ENCODE measurements around the gene MTMR6.
A peak's percentile ranks its signal among the peaks of the same experiment; 100 is the strongest.

The MTMR6 gene

DNA sequence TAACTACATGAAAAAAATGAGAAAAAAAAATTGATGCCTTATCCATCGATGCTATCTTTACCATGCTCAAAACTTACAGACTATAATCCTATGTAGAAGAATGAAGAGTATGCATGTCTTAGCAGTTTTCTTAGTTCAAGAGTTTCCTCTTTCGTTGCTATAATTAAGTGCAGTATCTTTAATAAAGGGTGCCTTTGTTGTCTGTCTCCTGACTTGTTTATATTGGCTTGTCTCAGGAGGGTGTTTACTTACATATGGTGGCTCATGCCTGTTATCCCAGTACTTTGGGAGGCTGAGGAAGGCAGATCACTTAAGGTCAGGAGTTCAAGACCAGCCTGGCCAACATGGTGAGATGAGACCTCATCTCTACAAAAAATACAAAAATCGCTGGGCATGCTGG, 44.3 kb downstream of the MTMR6 start:
- DNase-seq (ENCODE audit: low read depth): no peak
- TF ChIP-seq, protein P1, sequence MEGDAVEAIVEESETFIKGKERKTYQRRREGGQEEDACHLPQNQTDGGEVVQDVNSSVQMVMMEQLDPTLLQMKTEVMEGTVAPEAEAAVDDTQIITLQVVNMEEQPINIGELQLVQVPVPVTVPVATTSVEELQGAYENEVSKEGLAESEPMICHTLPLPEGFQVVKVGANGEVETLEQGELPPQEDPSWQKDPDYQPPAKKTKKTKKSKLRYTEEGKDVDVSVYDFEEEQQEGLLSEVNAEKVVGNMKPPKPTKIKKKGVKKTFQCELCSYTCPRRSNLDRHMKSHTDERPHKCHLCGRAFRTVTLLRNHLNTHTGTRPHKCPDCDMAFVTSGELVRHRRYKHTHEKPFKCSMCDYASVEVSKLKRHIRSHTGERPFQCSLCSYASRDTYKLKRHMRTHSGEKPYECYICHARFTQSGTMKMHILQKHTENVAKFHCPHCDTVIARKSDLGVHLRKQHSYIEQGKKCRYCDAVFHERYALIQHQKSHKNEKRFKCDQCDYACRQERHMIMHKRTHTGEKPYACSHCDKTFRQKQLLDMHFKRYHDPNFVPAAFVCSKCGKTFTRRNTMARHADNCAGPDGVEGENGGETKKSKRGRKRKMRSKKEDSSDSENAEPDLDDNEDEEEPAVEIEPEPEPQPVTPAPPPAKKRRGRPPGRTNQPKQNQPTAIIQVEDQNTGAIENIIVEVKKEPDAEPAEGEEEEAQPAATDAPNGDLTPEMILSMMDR (conservative IDR thresholded peaks at IDR 0.05; ENCODE audit: low read depth, low read length): no peak

DNA sequence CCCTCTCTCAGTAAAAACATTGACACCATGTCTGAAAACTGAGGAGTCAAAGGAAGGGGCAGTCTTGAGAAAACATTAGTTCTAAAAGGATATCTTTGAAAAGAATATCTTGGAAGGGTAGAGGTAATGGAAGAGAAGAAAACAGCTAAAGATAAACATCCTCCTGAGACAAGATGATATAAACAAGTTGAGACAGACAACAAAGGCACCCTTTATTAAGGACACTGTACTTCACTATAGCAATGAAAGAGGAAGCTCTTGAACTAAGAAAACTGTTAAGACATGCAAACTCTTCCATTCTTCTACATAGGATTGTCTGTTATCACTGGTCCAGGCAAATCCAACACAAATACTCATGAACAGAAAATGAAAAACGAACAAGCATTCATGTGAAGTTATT, 46.3 kb downstream of the MTMR6 start:
- TF ChIP-seq, protein P1 (conservative IDR thresholded peaks at IDR 0.05; ENCODE audit: low read depth, low read length): no peak
- no peak overlapping the region for H3K4me3 ChIP-seq (ENCODE audit: low read depth, low read length)
- DNase-seq (ENCODE audit: low read depth): no peak

More for the DNA sequence above, 44.3 kb downstream of the MTMR6 start:
- no peak overlapping the region for H3K4me3 ChIP-seq (ENCODE audit: low read depth, low read length)

DNA sequence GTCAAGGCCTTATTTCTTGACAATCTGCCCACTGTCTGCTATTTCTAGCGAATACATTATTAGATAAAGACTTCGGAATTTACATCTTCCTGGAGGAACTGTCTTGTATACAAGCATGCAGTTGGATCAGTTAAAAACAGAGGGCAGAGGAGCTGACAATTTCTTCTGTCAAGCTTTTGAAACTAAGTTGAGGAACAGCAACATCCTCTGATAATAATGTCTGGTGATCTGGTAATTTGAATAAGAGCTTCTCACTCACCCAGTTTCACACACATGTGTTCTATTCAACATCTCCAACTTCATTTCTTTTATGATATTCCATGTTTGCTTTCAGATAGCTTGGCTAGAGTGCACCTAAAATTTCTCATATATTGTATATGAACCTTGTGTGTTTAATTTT, 50.2 kb downstream of the MTMR6 start:
- TF ChIP-seq, protein P1 (conservative IDR thresholded peaks at IDR 0.05; ENCODE audit: low read depth, low read length): no peak
- no peak overlapping the region for H3K4me3 ChIP-seq (ENCODE audit: low read depth, low read length)
- no peak for DNase-seq (ENCODE audit: low read depth)

DNA sequence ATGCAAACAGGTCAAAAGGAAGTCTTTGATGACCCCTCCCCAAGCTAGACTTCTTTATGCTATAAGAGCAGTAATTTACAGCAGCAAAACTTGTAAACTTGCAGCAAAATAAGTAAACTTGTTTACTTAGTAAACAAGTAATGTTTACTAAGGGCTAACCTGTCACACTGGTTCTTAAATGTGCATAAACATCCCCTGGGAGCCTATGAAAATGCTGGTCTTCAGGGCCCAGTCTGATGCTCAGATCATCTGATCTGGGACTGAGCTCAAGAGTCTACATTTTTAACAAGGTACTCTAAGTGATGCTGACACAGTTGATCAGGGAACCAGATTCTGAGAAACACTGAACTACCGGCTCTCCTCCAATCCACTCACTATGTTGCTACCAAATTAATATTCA, 53.4 kb downstream of the MTMR6 start:
- no peak for DNase-seq (ENCODE audit: low read depth)
- H3K4me3 ChIP-seq (ENCODE audit: low read depth, low read length): no peak overlapping the region
- TF ChIP-seq, protein P1 (conservative IDR thresholded peaks at IDR 0.05; ENCODE audit: low read depth, low read length): no peak

DNA sequence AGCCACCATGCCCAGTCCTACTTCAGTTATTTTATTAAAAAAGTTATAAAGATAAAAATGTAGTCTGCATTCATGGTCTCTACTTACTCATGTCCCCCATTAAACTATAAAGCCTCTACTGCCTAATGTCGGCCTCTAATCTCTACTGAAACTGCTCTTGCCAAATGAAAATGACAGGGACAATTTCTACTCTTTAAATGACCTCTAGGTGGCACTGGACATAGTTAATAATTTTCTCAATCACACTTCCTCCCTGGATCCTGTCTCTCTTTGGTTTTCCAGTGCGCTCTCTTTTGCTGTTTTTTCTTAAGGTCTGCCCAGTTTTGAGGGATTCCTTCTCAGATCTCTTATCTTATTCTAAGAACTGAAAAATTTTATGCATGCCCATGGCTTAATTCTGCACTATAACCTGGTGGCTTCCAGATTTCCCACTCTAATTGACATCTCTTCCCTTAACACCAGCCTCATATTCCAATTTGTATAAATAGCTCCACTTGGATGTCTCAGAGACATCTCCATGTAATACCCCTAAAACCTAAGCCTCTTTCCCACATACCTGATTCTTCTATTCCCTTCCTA, 54.3 kb downstream of the MTMR6 start:
- TF ChIP-seq, protein P1 (conservative IDR thresholded peaks at IDR 0.05; ENCODE audit: low read depth, low read length): peak; percentile 52
- DNase-seq (ENCODE audit: low read depth): peak; percentile 52
- no peak overlapping the region for H3K4me3 ChIP-seq (ENCODE audit: low read depth, low read length)

DNA sequence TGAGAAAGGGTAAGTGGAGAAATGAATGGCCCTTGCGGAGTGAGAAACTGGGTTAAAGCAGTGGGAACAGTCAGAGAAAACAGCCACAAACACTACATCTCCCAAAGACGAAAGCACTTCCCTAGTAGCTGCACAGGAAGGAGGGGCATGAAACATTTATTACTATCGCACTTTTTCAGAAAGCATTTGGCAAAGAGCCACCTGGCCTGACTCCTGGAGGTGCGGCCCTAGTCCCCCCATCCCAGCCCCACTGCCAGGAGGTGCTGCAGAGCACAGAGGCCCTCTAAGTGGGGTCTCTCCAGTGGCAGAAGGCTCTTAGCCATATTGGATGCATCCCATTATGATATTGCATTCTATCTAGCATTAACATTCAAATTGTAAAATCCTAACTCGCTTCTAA, 55.8 kb downstream of the MTMR6 start:
- DNase-seq (ENCODE audit: low read depth): no peak
- TF ChIP-seq, protein P1 (conservative IDR thresholded peaks at IDR 0.05; ENCODE audit: low read depth, low read length): no peak
- no peak overlapping the region for H3K4me3 ChIP-seq (ENCODE audit: low read depth, low read length)

DNA sequence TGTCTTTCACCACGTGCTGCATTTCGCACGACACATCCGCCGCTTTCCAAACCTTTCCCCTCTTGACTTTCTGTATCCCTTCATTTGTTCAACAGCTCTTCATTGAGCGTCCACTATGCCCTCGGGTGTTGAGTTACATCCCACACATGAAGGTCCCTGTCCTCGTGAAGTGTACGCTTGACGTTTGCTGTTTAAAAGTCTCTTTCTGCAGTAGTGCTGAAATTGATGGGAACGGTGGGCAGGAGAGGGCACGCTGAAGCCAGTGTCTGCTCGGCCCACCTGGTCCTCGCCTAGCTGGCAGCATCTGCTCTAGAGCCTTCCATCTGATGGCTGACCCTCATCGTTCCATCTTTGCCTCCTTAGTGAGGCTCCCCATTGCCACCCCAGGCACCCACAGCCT, 59.6 kb downstream of the MTMR6 start:
- TF ChIP-seq, protein P1 (conservative IDR thresholded peaks at IDR 0.05; ENCODE audit: low read depth, low read length): no peak
- no peak for DNase-seq (ENCODE audit: low read depth)
- no peak overlapping the region for H3K4me3 ChIP-seq (ENCODE audit: low read depth, low read length)
